GM23338 (cell line): Measurements from ENCODE around the gene CDC25C. TPM values are rescaled to one million over a fixed set of nuclear protein-coding genes. Genes with fewer than 3 reads are reported as not detected.

Experiments used
- ATAC-seq: fragments of 200-7000 bp; cut with Tn5 transposase; 3 replicates; pipeline ENCODE4 v1.9.1; 2020
- DNase-seq: peaks from one replicate; pipeline ENCODE4 v3.0.0-alpha.2; 2015; ENCODE audit warnings: low spot score
- H2AFZ ChIP-seq: fragments of 200-600 bp; sonication (generic); 2 replicates; pipeline ENCODE4 v1.8.0; 2016; ENCODE audit warnings: antibody characterized with exemption, mild to moderate bottlenecking, moderate library complexity
- H3F3A ChIP-seq: fragments of 200-600 bp; sonication (generic); replicated peaks from 2 replicates; pipeline ENCODE4 v1.8.0; 2017; ENCODE audit warnings: antibody characterized with exemption, mixed run types, low read depth
- H3K27ac ChIP-seq: fragments of 200-600 bp; sonication (generic); 2 replicates; pipeline ENCODE4 v1.6.1; 2016; ENCODE audit warnings: low read depth
- H3K27me3 ChIP-seq: fragments of 200-600 bp; sonication (generic); 2 replicates; pipeline ENCODE4 v1.8.0; 2016; ENCODE audit warnings: mild to moderate bottlenecking, mixed run types, moderate library complexity; ENCODE audit not compliant: insufficient read depth
- H3K36me3 ChIP-seq: fragments of 200-600 bp; sonication (generic); 2 replicates; pipeline ENCODE4 v1.8.0; 2016; ENCODE audit warnings: mild to moderate bottlenecking; ENCODE audit not compliant: insufficient read depth
- H3K4me1 ChIP-seq: fragments of 200-600 bp; sonication (generic); 2 replicates; pipeline ENCODE4 v1.8.0; 2016; ENCODE audit warnings: mild to moderate bottlenecking, moderate library complexity; ENCODE audit not compliant: insufficient read depth
- H3K4me2 ChIP-seq: fragments of 200-600 bp; sonication (generic); 2 replicates; pipeline ENCODE4 v1.7.1; 2017; ENCODE audit warnings: mixed run types
- H3K4me3 ChIP-seq: fragments of 200-600 bp; sonication (generic); 2 replicates; pipeline ENCODE4 v1.6.1; 2016; ENCODE audit warnings: mixed run types
- H3K79me2 ChIP-seq: fragments of 200-600 bp; sonication (generic); replicated peaks from 2 replicates; pipeline ENCODE4 v1.8.0; 2017; ENCODE audit warnings: mild to moderate bottlenecking; ENCODE audit not compliant: insufficient read depth
- H3K9me2 ChIP-seq: fragments of 200-600 bp; sonication (generic); 2 replicates; pipeline ENCODE4 v1.8.0; 2017; ENCODE audit not compliant: insufficient read depth
- H4K20me1 ChIP-seq: fragments of 200-600 bp; sonication (generic); replicated peaks from 2 replicates; pipeline ENCODE4 v1.8.0; 2017; ENCODE audit warnings: mild to moderate bottlenecking; ENCODE audit not compliant: insufficient read depth
- H3K27ac Mint-ChIP-seq: 2 replicates; pipeline ENCODE4 v1.8.0; 2020; ENCODE audit warnings: inconsistent platforms, mild to moderate bottlenecking, moderate library complexity, mixed read lengths
- H3K27me3 Mint-ChIP-seq: 3 replicates; pipeline ENCODE4 v1.8.0; 2022; ENCODE audit warnings: low read depth, mild to moderate bottlenecking, moderate library complexity, mixed read lengths, inconsistent platforms; ENCODE audit not compliant: insufficient read depth, poor library complexity
- H3K36me3 Mint-ChIP-seq: 3 replicates; pipeline ENCODE4 v1.8.0; 2021; ENCODE audit warnings: low read depth, mild to moderate bottlenecking, inconsistent platforms, moderate library complexity, mixed read lengths
- H3K4me1 Mint-ChIP-seq: 3 replicates; pipeline ENCODE4 v1.8.0; 2020; ENCODE audit warnings: mild to moderate bottlenecking, inconsistent platforms, mixed read lengths
- H3K4me3 Mint-ChIP-seq: 3 replicates; pipeline ENCODE4 v1.8.0; 2021; ENCODE audit warnings: moderate library complexity, mild to moderate bottlenecking, inconsistent platforms, mixed read lengths
- H3K9me3 Mint-ChIP-seq: 3 replicates; pipeline ENCODE4 v1.8.0; 2020; ENCODE audit warnings: moderate library complexity, mild to moderate bottlenecking, inconsistent platforms, mixed read lengths
- CREB1 ChIP-seq: fragments of 250-450 bp; sonication (Bioruptor Pico); IDR thresholded peaks from 2 replicates; pipeline ENCODE4 v1.5.0; 2020; ENCODE audit warnings: low read depth, mild to moderate bottlenecking, moderate library complexity
- CTCF ChIP-seq, 2 experiments: fragments of 200-600 bp in 1 of 2; sonication (generic) in 1 of 2; conservative IDR thresholded peaks; 2 replicates each; pipeline versions ENCODE4 v1.5.1 to v1.6.1; 2016 to 2017; ENCODE audit warnings: antibody characterized with exemption in 2 of 2, low read depth in 2 of 2, mild to moderate bottlenecking in 2 of 2, moderate library complexity in 1 of 2
- EZH2 ChIP-seq: fragments of 200-600 bp; sonication (generic); IDR thresholded peaks from one replicate; pipeline ENCODE4 v1.8.0; 2017; ENCODE audit warnings: antibody characterized with exemption, mild to moderate bottlenecking, low read depth; ENCODE audit not compliant: unreplicated experiment
- EZH2phosphoT487 ChIP-seq: fragments of 200-600 bp; sonication (generic); IDR thresholded peaks from one replicate; pipeline ENCODE4 v1.8.1; 2018; ENCODE audit warnings: antibody characterized with exemption; ENCODE audit not compliant: unreplicated experiment
- JUNB ChIP-seq: IDR thresholded peaks from one replicate; pipeline ENCODE4 v1.6.1; 2016; ENCODE audit warnings: antibody characterized with exemption; ENCODE audit not compliant: unreplicated experiment
- NANOG ChIP-seq: IDR thresholded peaks from 2 replicates; pipeline ENCODE4 v1.6.1; 2016; ENCODE audit warnings: antibody characterized with exemption, borderline replicate concordance
- POLR2AphosphoS5 ChIP-seq: IDR thresholded peaks from 2 replicates; pipeline ENCODE4 v1.6.1; 2016; ENCODE audit warnings: antibody characterized with exemption, low read depth
- STAT1 ChIP-seq: IDR thresholded peaks from one replicate; pipeline ENCODE4 v1.6.1; 2016; ENCODE audit warnings: antibody characterized with exemption; ENCODE audit not compliant: unreplicated experiment
- ZNF114 ChIP-seq: fragments of 250-450 bp; sonication (Bioruptor Pico); IDR thresholded peaks from 2 replicates; pipeline ENCODE4 v1.5.0; 2020; ENCODE audit warnings: mild to moderate bottlenecking, moderate library complexity
- ZNF331 ChIP-seq: fragments of 250-450 bp; sonication (Bioruptor Pico); IDR thresholded peaks from 2 replicates; pipeline ENCODE4 v1.5.0; 2020; ENCODE audit warnings: low read depth, mild to moderate bottlenecking, moderate library complexity
- polyA plus RNA-seq: library from polyadenylated mRNA; unstranded; fragments of >200 nt; fragmentation: Nextera tagmentation; extraction: Ambion mirVana; gene quantifications from 2 replicates; pipeline ENCODE4 v1.2.1, GENCODE V29; 2016
- total RNA-seq: library from RNA; depleted of rRNA; stranded (reverse); fragments of >200 nt; shearing (Covaris generic); gene quantifications from 2 replicates; pipeline ENCODE4 v1.2.3, GENCODE V29; 2014
- TF ChIP-seq, protein P1 (sequence below): IDR thresholded peaks from 2 replicates; pipeline ENCODE4 v1.6.1; 2016; ENCODE audit warnings: antibody characterized with exemption
- TF ChIP-seq, protein P2 (sequence below): fragments of 250-450 bp; sonication (Bioruptor Pico); IDR thresholded peaks from 2 replicates; pipeline ENCODE4 v1.5.0; 2020; ENCODE audit warnings: mild to moderate bottlenecking, moderate library complexity
- TF ChIP-seq, protein P3 (sequence below): IDR thresholded peaks from one replicate; pipeline ENCODE4 v1.6.1; 2018; ENCODE audit warnings: antibody characterized with exemption; ENCODE audit not compliant: unreplicated experiment

The CDC25C gene
- total and polyA plus RNA-seq, 2 experiments from 2014 or later = 20.9 to 25.6 TPM

DNA sequence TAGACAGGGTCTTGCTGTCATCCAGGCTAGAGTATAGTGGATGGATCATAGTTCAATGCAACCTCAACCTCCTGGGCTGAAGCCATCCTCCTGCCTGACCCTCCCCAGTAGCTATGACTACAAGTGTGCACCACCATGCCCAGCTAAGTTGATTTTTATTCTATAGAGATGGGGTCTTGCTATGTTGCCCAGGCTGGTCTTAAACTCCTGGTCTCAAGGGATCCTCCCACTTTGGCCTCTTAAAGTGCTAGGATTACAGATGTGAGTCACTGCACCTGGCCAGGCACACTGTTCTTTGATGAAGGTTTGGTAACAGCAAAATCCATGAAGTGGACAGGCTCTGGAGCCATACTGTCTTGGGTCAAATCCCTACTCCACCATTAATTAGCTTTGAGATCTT lies 50.7 kb downstream of the CDC25C start:
- Histone ChIP-seq H3K27me3 (peaks cover 8% of the 10 kb centered on the region; the same call in 1 of the 2 replicates), H3K36me3 (peaks cover 8% of the 10 kb centered on the region; the same call in 1 of the 2 replicates), H3K4me1 (no peaks in the 10 kb centered on the region; the same call in 1 of the 2 replicates), H3K27ac (no peak overlapping the region), H2AFZ (no peak overlapping the region), H3K9me2 (no peaks in the 10 kb centered on the region), H3K79me2 (no peaks in the 10 kb centered on the region), H3K4me3 (no peak overlapping the region), H3F3A (no peaks in the 10 kb centered on the region), H4K20me1 (no peaks in the 10 kb centered on the region; the same call in 1 of the 2 replicates), H3K4me2 (no peak overlapping the region)
- no peak overlapping the region for H3K4me3 Mint-ChIP-seq
- ATAC-seq = no peak
- H3K36me3 Mint-ChIP-seq = 0 out of 3 replicates have a peak, but pooled peaks cover 3% of the 10 kb centered on the region
- TF ChIP-seq CTCF (conservative IDR thresholded peaks at IDR 0.05; ENCODE audit: low read depth in 2 of 2) = no peak
- TF ChIP-seq EZH2 = no peak
- no peak for TF ChIP-seq NANOG
- TF ChIP-seq CREB1 (CRISPR knock-in tag) = no peak
- TF ChIP-seq POLR2AphosphoS5 = no peak
- no peak for TF ChIP-seq ZNF331 (CRISPR knock-in tag)
- TF ChIP-seq, protein P1, sequence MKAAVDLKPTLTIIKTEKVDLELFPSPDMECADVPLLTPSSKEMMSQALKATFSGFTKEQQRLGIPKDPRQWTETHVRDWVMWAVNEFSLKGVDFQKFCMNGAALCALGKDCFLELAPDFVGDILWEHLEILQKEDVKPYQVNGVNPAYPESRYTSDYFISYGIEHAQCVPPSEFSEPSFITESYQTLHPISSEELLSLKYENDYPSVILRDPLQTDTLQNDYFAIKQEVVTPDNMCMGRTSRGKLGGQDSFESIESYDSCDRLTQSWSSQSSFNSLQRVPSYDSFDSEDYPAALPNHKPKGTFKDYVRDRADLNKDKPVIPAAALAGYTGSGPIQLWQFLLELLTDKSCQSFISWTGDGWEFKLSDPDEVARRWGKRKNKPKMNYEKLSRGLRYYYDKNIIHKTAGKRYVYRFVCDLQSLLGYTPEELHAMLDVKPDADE = no peak
- TF ChIP-seq, protein P2, sequence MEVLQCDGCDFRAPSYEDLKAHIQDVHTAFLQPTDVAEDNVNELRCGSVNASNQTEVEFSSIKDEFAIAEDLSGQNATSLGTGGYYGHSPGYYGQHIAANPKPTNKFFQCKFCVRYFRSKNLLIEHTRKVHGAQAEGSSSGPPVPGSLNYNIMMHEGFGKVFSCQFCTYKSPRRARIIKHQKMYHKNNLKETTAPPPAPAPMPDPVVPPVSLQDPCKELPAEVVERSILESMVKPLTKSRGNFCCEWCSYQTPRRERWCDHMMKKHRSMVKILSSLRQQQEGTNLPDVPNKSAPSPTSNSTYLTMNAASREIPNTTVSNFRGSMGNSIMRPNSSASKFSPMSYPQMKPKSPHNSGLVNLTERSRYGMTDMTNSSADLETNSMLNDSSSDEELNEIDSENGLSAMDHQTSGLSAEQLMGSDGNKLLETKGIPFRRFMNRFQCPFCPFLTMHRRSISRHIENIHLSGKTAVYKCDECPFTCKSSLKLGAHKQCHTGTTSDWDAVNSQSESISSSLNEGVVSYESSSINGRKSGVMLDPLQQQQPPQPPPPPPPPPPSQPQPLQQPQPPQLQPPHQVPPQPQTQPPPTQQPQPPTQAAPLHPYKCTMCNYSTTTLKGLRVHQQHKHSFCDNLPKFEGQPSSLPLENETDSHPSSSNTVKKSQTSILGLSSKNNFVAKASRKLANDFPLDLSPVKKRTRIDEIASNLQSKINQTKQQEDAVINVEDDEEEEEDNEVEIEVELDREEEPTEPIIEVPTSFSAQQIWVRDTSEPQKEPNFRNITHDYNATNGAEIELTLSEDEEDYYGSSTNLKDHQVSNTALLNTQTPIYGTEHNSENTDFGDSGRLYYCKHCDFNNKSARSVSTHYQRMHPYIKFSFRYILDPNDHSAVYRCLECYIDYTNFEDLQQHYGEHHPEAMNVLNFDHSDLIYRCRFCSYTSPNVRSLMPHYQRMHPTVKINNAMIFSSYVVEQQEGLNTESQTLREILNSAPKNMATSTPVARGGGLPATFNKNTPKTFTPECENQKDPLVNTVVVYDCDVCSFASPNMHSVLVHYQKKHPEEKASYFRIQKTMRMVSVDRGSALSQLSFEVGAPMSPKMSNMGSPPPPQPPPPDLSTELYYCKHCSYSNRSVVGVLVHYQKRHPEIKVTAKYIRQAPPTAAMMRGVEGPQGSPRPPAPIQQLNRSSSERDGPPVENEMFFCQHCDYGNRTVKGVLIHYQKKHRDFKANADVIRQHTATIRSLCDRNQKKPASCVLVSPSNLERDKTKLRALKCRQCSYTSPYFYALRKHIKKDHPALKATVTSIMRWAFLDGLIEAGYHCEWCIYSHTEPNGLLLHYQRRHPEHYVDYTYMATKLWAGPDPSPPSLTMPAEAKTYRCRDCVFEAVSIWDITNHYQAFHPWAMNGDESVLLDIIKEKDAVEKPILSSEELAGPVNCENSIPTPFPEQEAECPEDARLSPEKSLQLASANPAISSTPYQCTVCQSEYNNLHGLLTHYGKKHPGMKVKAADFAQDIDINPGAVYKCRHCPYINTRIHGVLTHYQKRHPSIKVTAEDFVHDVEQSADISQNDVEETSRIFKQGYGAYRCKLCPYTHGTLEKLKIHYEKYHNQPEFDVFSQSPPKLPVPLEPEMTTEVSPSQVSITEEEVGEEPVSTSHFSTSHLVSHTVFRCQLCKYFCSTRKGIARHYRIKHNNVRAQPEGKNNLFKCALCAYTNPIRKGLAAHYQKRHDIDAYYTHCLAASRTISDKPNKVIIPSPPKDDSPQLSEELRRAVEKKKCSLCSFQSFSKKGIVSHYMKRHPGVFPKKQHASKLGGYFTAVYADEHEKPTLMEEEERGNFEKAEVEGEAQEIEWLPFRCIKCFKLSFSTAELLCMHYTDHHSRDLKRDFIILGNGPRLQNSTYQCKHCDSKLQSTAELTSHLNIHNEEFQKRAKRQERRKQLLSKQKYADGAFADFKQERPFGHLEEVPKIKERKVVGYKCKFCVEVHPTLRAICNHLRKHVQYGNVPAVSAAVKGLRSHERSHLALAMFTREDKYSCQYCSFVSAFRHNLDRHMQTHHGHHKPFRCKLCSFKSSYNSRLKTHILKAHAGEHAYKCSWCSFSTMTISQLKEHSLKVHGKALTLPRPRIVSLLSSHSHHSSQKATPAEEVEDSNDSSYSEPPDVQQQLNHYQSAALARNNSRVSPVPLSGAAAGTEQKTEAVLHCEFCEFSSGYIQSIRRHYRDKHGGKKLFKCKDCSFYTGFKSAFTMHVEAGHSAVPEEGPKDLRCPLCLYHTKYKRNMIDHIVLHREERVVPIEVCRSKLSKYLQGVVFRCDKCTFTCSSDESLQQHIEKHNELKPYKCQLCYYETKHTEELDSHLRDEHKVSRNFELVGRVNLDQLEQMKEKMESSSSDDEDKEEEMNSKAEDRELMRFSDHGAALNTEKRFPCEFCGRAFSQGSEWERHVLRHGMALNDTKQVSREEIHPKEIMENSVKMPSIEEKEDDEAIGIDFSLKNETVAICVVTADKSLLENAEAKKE = no peak
- TF ChIP-seq JUNB = no peak
- TF ChIP-seq STAT1 = no peak
- TF ChIP-seq EZH2phosphoT487 = no peak
- TF ChIP-seq, protein P3, sequence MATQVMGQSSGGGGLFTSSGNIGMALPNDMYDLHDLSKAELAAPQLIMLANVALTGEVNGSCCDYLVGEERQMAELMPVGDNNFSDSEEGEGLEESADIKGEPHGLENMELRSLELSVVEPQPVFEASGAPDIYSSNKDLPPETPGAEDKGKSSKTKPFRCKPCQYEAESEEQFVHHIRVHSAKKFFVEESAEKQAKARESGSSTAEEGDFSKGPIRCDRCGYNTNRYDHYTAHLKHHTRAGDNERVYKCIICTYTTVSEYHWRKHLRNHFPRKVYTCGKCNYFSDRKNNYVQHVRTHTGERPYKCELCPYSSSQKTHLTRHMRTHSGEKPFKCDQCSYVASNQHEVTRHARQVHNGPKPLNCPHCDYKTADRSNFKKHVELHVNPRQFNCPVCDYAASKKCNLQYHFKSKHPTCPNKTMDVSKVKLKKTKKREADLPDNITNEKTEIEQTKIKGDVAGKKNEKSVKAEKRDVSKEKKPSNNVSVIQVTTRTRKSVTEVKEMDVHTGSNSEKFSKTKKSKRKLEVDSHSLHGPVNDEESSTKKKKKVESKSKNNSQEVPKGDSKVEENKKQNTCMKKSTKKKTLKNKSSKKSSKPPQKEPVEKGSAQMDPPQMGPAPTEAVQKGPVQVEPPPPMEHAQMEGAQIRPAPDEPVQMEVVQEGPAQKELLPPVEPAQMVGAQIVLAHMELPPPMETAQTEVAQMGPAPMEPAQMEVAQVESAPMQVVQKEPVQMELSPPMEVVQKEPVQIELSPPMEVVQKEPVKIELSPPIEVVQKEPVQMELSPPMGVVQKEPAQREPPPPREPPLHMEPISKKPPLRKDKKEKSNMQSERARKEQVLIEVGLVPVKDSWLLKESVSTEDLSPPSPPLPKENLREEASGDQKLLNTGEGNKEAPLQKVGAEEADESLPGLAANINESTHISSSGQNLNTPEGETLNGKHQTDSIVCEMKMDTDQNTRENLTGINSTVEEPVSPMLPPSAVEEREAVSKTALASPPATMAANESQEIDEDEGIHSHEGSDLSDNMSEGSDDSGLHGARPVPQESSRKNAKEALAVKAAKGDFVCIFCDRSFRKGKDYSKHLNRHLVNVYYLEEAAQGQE = no peak
- TF ChIP-seq ZNF114 = no peak
- 0 out of 3 replicates have a peak, but pooled peaks cover 2% of the 10 kb centered on the region for H3K4me1 Mint-ChIP-seq
- no peaks in the 10 kb centered on the region for H3K9me3 Mint-ChIP-seq
- no peak overlapping the region for H3K27ac Mint-ChIP-seq
- DNase-seq = no peak
- H3K27me3 Mint-ChIP-seq = peaks cover 4% of the 10 kb centered on the region
